Smooth muscle cell (in vitro differentiated cells): ENCODE measurements around the gene LIG3. TPM values are rescaled to one million over a fixed set of nuclear protein-coding genes. Genes with fewer than 3 reads are reported as not detected.
"Not testable (repeated sequence)": the region's sequence is repeated elsewhere in the genome, so short reads cannot be mapped to it uniquely, and the experiment has no call there.

Experiments used
- DNase-seq: peaks from one replicate; lab custom pipeline; 2025; ENCODE audit not compliant: unreplicated experiment; lab: John Stamatoyannopoulos, UW
- H2AFZ ChIP-seq: fragments of 200-600 bp; sonication (generic); 2 replicates; pipeline ENCODE4 v1.6.0; 2016; ENCODE audit warnings: antibody characterized with exemption, low read depth, mild to moderate bottlenecking
- H3F3A ChIP-seq: fragments of 200-600 bp; sonication (generic); 2 replicates; pipeline ENCODE4 v1.6.0; 2017; ENCODE audit warnings: antibody characterized with exemption, low read depth
- H3K27ac ChIP-seq: fragments of 200-600 bp; sonication (generic); 2 replicates; pipeline ENCODE4 v1.5.1; 2016; ENCODE audit warnings: low read depth, mild to moderate bottlenecking
- H3K27me3 ChIP-seq: fragments of 200-600 bp; sonication (generic); 2 replicates; pipeline ENCODE4 v1.6.1; 2016; ENCODE audit warnings: low read depth, mild to moderate bottlenecking
- H3K36me3 ChIP-seq: fragments of 200-600 bp; sonication (generic); 2 replicates; pipeline ENCODE4 v1.5.1; 2016; ENCODE audit warnings: low read depth
- H3K4me1 ChIP-seq: fragments of 200-600 bp; sonication (generic); 2 replicates; pipeline ENCODE4 v1.5.1; 2016; ENCODE audit warnings: low read depth
- H3K4me2 ChIP-seq: fragments of 200-600 bp; sonication (generic); 2 replicates; pipeline ENCODE4 v1.6.0; 2016; ENCODE audit warnings: mild to moderate bottlenecking
- H3K4me3 ChIP-seq: fragments of 200-600 bp; sonication (generic); 2 replicates; pipeline ENCODE4 v1.5.1; 2016; ENCODE audit warnings: mild to moderate bottlenecking
- H3K79me2 ChIP-seq: fragments of 200-600 bp; sonication (generic); 2 replicates; pipeline ENCODE4 v1.6.0; 2016; ENCODE audit warnings: low read depth, mild to moderate bottlenecking
- H3K9ac ChIP-seq: fragments of 200-600 bp; sonication (generic); 2 replicates; pipeline ENCODE4 v1.6.0; 2016; ENCODE audit warnings: low read depth
- H3K9me3 ChIP-seq: fragments of 200-600 bp; sonication (generic); replicated peaks from 2 replicates; pipeline ENCODE4 v1.5.1; 2016; ENCODE audit warnings: low read depth
- H4K20me1 ChIP-seq: fragments of 200-600 bp; sonication (generic); 2 replicates; pipeline ENCODE4 v1.6.0; 2016; ENCODE audit warnings: low read depth
- WGBS: methylation state at CpG from one replicate; pipeline ENCODE4 v1.1.7; 2016; ENCODE audit warnings: low lambda C conversion rate; 5-methylcytosine and 5-hydroxymethylcytosine counted together
- polyA plus RNA-seq: library from polyadenylated mRNA; unstranded; fragments of >200 nt; fragmentation: Nextera tagmentation; extraction: Ambion mirVana; gene quantifications from 2 replicates; pipeline ENCODE4 v1.2.1, GENCODE V29; 2016
- total RNA-seq: library from RNA; depleted of rRNA; stranded (reverse); fragments of >200 nt; gene quantifications from 2 replicates; pipeline ENCODE4 v1.2.3, GENCODE V29; 2014
- TF ChIP-seq, protein P1 (sequence below): fragments of 200-600 bp; sonication (generic); IDR thresholded peaks from 2 replicates; pipeline ENCODE4 v1.5.1; 2017; ENCODE audit warnings: borderline replicate concordance, mild to moderate bottlenecking, antibody characterized with exemption; ENCODE audit not compliant: insufficient read depth, poor library complexity, severe bottlenecking

LIG3 gene
- total and polyA plus RNA-seq, 2 experiments from 2014 or later, result 18.1 to 34.6 TPM

DNA sequence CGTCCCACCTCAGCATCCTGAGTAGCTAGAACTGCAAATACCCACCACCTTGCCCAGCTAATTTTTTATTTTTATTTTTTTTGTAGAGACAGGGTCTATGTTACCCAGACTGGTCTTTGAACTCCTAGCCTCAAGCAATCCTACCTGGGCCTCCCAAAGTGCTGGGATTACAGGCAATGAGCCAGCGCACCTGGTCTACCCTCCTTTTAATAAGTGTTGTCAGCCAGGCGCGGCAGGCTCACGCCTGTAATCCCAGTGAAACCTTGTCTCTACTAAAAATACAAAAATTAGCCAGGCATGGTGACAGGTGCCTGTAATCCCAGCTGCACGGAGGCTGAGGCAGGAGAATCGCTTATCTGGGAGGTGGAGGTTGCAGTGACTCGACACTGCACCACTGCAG lies 63.9 kb downstream of the LIG3 start:
- Histone ChIP-seq H4K20me1 (peaks cover 52% of the 10 kb centered on the region), H2AFZ (no peak overlapping the region), H3K9me3 (no peaks in the 10 kb centered on the region), H3K4me1 (peaks cover 19% of the 10 kb centered on the region), H3K9ac (no peak overlapping the region), H3K79me2 (peaks cover 3% of the 10 kb centered on the region), H3K4me3 (no peak overlapping the region), H3K27me3 (no peaks in the 10 kb centered on the region), H3K27ac (no peak overlapping the region), H3F3A (no peaks in the 10 kb centered on the region), H3K36me3 (no peaks in the 10 kb centered on the region), H3K4me2 (no peak overlapping the region)
- TF ChIP-seq, protein P1, sequence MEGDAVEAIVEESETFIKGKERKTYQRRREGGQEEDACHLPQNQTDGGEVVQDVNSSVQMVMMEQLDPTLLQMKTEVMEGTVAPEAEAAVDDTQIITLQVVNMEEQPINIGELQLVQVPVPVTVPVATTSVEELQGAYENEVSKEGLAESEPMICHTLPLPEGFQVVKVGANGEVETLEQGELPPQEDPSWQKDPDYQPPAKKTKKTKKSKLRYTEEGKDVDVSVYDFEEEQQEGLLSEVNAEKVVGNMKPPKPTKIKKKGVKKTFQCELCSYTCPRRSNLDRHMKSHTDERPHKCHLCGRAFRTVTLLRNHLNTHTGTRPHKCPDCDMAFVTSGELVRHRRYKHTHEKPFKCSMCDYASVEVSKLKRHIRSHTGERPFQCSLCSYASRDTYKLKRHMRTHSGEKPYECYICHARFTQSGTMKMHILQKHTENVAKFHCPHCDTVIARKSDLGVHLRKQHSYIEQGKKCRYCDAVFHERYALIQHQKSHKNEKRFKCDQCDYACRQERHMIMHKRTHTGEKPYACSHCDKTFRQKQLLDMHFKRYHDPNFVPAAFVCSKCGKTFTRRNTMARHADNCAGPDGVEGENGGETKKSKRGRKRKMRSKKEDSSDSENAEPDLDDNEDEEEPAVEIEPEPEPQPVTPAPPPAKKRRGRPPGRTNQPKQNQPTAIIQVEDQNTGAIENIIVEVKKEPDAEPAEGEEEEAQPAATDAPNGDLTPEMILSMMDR, result no peak
- WGBS, result 95% methylated on average over 8 of the region's 8 CpGs
- DNase-seq, result no peak

DNA sequence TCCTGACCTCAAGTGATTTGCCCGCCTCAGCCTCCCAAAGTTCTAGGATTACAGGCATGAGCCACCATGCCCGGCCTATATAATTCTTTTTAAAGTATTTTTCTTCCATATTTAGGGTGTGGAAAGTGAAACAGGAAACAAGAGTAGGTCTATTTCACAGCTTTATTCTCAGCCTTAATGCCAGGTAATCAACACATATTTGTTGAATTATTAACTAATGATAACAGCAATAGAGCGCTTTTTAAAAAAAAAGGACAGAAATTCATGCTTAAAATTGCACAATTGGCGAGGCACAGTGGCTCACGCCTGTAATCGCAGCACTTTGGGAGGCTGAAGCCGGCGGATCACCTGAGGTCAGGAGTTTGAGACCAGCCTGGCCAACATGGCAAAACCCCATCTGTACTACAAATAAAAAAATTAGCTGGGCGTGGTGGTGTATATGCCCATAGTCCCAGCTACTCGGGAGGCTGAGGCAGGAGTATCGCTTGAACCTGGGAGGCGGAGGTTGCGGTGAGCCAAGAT lies 65.2 kb downstream of the LIG3 start:
- not testable (repeated sequence) for DNase-seq, H3K9ac ChIP-seq, H3K27me3 ChIP-seq, H3K9me3 ChIP-seq, H3K4me2 ChIP-seq, H3K36me3 ChIP-seq, H2AFZ ChIP-seq, H3K4me3 ChIP-seq, H3F3A ChIP-seq, H3K79me2 ChIP-seq, H3K27ac ChIP-seq
- WGBS, result 97% methylated on average over 13 of the region's 13 CpGs
- Histone ChIP-seq H3K4me1 (peaks cover 19% of the 10 kb centered on the region), H4K20me1 (peaks cover 64% of the 10 kb centered on the region)

DNA sequence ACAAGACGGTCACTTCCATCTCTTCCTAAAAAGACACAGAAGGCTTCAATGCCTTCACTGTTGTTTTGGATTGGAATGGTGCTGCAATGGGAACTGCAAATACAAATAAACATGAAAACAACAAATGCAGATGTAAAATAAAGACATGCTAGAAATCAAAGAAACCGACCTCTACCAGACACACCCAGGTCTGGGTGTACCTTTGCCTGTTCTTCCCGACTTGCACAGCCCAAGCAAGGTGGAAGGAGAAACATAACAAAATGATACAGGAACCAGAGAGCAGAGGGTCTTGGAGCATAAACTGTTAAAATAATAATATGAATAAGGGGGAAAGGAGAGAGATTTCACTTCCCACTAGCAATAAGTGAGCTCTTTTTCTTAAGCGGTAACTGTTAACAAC lies 65.9 kb downstream of the LIG3 start:
- DNase-seq, result no peak
- H3F3A ChIP-seq, result no peaks in the 10 kb centered on the region
- peaks cover 19% of the 10 kb centered on the region for H3K4me1 ChIP-seq
- H3K4me2 ChIP-seq, result peak overlapping the region; percentile 19
- H4K20me1 ChIP-seq, result peaks cover 71% of the 10 kb centered on the region
- H3K79me2 ChIP-seq, result peaks cover 3% of the 10 kb centered on the region
- H2AFZ ChIP-seq, result no peak overlapping the region
- no peak overlapping the region for H3K9ac ChIP-seq
- H3K27ac ChIP-seq, result no peak overlapping the region
- TF ChIP-seq, protein P1, result no peak
- H3K9me3 ChIP-seq, result no peaks in the 10 kb centered on the region
- H3K36me3 ChIP-seq, result no peaks in the 10 kb centered on the region
- no peaks in the 10 kb centered on the region for H3K27me3 ChIP-seq
- no peak overlapping the region for H3K4me3 ChIP-seq
- WGBS, result 93% methylated on average over 4 of the region's 4 CpGs

DNA sequence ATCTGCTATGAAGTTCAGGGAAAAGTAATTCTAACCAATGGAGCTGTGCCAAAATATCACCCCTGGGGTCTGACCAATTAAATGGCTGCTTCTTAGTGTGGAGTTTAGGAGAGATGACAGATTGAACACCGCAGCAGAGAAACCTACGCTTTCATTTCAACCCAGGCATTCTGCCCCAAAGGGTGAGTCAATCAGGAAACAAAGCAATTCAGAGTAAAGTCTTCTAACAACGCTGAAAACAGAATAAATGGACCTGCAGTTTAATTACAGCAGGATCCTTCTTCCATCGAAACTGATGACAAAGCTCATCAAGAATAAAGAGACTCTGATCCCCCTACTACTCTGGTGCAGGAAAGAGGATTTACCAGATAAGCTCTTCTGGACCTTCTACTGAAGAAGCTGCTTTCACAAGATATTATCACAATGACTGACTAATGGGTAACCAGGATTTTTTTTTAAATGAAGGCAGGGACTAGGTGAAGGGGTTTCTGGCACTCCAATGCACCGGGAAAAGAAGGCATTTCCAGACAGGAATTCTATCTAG lies 66.5 kb downstream of the LIG3 start:
- H3K9me3 ChIP-seq, result no peaks in the 10 kb centered on the region
- DNase-seq, result no peak
- H2AFZ ChIP-seq, result no peak overlapping the region
- H3K79me2 ChIP-seq, result peaks cover 3% of the 10 kb centered on the region
- no peak overlapping the region for H3K9ac ChIP-seq
- peaks cover 77% of the 10 kb centered on the region for H4K20me1 ChIP-seq
- peaks cover 24% of the 10 kb centered on the region for H3K4me1 ChIP-seq
- no peaks in the 10 kb centered on the region for H3K36me3 ChIP-seq
- no peak overlapping the region for H3K4me3 ChIP-seq
- H3K4me2 ChIP-seq, result peak overlapping the region; percentile 19
- WGBS, result 58% methylated on average over 5 of the region's 5 CpGs
- TF ChIP-seq, protein P1, result no peak
- H3K27me3 ChIP-seq, result no peaks in the 10 kb centered on the region
- H3F3A ChIP-seq, result no peaks in the 10 kb centered on the region
- H3K27ac ChIP-seq, result no peak overlapping the region
